Measurements from ENCODE around the gene CCDC88B.

CCDC88B gene

GRCh38 chr11:64297699-64298358, 42.2 kb upstream of the CCDC88B start:
- Histone ChIP-seq H3K36me3 (ENCODE audit: control insufficient read depth, insufficient read depth, low read length) (no peaks in the 10 kb centered on the region), H3K27me3 (replicated peaks; ENCODE audit: control insufficient read depth, insufficient read depth, low read length) (peaks cover 5% of the 10 kb centered on the region), H3K4me3 (replicated peaks; ENCODE audit: low read depth, low read length) (no peak overlapping the region)
- no peak for DNase-seq (ENCODE audit: extremely low read depth, insufficient read length)
- TF ChIP-seq CTCF (IDR thresholded peaks at IDR 0.05; ENCODE audit: insufficient read depth, low read length, poor library complexity, severe bottlenecking) = no peak

GRCh38 chr11:64298966-64299846, 40.8 kb upstream of the CCDC88B start:
- H3K36me3 ChIP-seq (ENCODE audit: control insufficient read depth, insufficient read depth, low read length) = no peaks in the 10 kb centered on the region
- no peak overlapping the region for H3K4me3 ChIP-seq (replicated peaks; ENCODE audit: low read depth, low read length)
- H3K27me3 ChIP-seq (replicated peaks; ENCODE audit: control insufficient read depth, insufficient read depth, low read length) = peaks cover 5% of the 10 kb centered on the region
- DNase-seq (ENCODE audit: extremely low read depth, insufficient read length) = peak; percentile 9
- no peak for TF ChIP-seq CTCF (IDR thresholded peaks at IDR 0.05; ENCODE audit: insufficient read depth, low read length, poor library complexity, severe bottlenecking)

- peak; percentile 21 for TF ChIP-seq CTCF (IDR thresholded peaks at IDR 0.05; ENCODE audit: insufficient read depth, low read length, poor library complexity, severe bottlenecking)
- H3K36me3 ChIP-seq (ENCODE audit: control insufficient read depth, insufficient read depth, low read length) = no peaks in the 10 kb centered on the region
- H3K27me3 ChIP-seq (replicated peaks; ENCODE audit: control insufficient read depth, insufficient read depth, low read length) = peaks cover 3% of the 10 kb centered on the region
- DNase-seq (ENCODE audit: extremely low read depth, insufficient read length) = peak; percentile 9
- peak within 1 kb of the TSS; percentile 25 for H3K4me3 ChIP-seq (replicated peaks; ENCODE audit: low read depth, low read length)
These were observed 40.0 kb upstream of the CCDC88B start, which contains the start of gene CATSPERZ for GRCh38 chr11:64299847-64300648. Gene CATSPERZ (plus strand): TSS chr11:64300358. CDS start chr11:64300411, 53 bp downstream.

GRCh38 chr11:64303109-64304031, 36.6 kb upstream of the CCDC88B start:
- peaks cover 3% of the 10 kb centered on the region for H3K36me3 ChIP-seq (ENCODE audit: control insufficient read depth, insufficient read depth, low read length)
- H3K27me3 ChIP-seq (replicated peaks; ENCODE audit: control insufficient read depth, insufficient read depth, low read length) = no peaks in the 10 kb centered on the region; the same call in none of the 2 replicates
- TF ChIP-seq CTCF (IDR thresholded peaks at IDR 0.05; ENCODE audit: insufficient read depth, low read length, poor library complexity, severe bottlenecking) = no peak
- no peak for DNase-seq (ENCODE audit: extremely low read depth, insufficient read length)
- peak overlapping the region; percentile 80 for H3K4me3 ChIP-seq (replicated peaks; ENCODE audit: low read depth, low read length)

GRCh38 chr11:64304032-64304315, 36.0 kb upstream of the CCDC88B start:
- TF ChIP-seq CTCF (IDR thresholded peaks at IDR 0.05; ENCODE audit: insufficient read depth, low read length, poor library complexity, severe bottlenecking) = no peak
- DNase-seq (ENCODE audit: extremely low read depth, insufficient read length) = no peak
- H3K36me3 ChIP-seq (ENCODE audit: control insufficient read depth, insufficient read depth, low read length) = peaks cover 3% of the 10 kb centered on the region
- H3K4me3 ChIP-seq (replicated peaks; ENCODE audit: low read depth, low read length) = peak overlapping the region; percentile 80
- H3K27me3 ChIP-seq (replicated peaks; ENCODE audit: control insufficient read depth, insufficient read depth, low read length) = no peaks in the 10 kb centered on the region; the same call in 1 of the 2 replicates

All from GM06990 (cell line).